Gastroesophageal sphincter (tissue), 3 donors: ENCODE data around the gene PTPRO.
A peak's percentile ranks its signal among the peaks of the same experiment; 100 is the strongest.

Experiments
- POLR2A ChIP-seq, 2 donors: fragments of 450-650 bp; IDR thresholded peaks; one replicate each; pipeline ENCODE4 v1.6.1; 2017; ENCODE audit warnings: antibody characterized with exemption in 2 of 2, mild to moderate bottlenecking in 2 of 2, moderate library complexity in 1 of 2
- POLR2AphosphoS5 ChIP-seq: sonication (generic); formaldehyde crosslinking; IDR thresholded peaks from one replicate; pipeline ENCODE4 v1.6.1; 2017; ENCODE audit warnings: antibody characterized with exemption
- TF ChIP-seq, protein P1 (sequence below), 4 experiments: fragments of 200-600 bp in 2 of 4; fragments of 450-650 bp in 2 of 4; sonication (generic) in 1 of 4; IDR thresholded peaks; one replicate each; pipeline ENCODE4 v1.5.1; 2017 to 2019; ENCODE audit warnings: antibody characterized with exemption in 4 of 4, mild to moderate bottlenecking in 2 of 4, moderate library complexity in 2 of 4

DNA sequence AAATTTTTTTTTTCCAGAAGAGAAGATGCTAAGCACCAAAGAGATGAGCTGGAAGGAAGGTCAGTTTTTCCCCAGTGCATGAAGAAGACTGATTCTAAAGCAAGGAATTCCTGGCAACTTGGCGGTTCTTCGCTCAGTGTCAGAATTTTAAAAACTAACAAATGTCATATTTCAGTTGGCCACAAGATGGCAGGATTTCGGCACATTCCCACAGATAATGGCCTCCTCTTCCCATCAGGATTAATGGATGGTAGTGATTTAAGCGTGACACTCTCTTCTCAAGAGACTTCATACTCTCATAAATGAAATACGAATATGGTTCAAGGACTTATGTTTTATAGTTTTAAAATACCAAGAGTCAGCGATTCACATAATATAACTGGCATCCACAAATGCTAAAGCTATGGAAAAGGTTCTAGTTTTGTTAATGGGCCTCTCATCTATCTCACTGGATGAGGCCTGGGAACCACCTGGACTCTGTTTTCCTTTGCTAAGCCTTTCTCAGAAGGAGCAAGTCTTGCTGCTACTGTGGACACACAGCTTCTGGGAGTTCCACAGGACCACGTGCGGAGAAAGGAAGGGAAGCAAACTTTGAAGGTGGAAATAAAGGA is 46.1 kb upstream of the PTPRO start:
- TF ChIP-seq, protein P1, sequence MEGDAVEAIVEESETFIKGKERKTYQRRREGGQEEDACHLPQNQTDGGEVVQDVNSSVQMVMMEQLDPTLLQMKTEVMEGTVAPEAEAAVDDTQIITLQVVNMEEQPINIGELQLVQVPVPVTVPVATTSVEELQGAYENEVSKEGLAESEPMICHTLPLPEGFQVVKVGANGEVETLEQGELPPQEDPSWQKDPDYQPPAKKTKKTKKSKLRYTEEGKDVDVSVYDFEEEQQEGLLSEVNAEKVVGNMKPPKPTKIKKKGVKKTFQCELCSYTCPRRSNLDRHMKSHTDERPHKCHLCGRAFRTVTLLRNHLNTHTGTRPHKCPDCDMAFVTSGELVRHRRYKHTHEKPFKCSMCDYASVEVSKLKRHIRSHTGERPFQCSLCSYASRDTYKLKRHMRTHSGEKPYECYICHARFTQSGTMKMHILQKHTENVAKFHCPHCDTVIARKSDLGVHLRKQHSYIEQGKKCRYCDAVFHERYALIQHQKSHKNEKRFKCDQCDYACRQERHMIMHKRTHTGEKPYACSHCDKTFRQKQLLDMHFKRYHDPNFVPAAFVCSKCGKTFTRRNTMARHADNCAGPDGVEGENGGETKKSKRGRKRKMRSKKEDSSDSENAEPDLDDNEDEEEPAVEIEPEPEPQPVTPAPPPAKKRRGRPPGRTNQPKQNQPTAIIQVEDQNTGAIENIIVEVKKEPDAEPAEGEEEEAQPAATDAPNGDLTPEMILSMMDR (IDR thresholded peaks at IDR 0.05): peak; percentile 67 to 77 (median 76)
- TF ChIP-seq POLR2A (IDR thresholded peaks at IDR 0.05): no peak
- TF ChIP-seq POLR2AphosphoS5: peak; percentile 33
